Neuron (in vitro differentiated cells): Measurements from ENCODE around the gene SUGP2.

ENCODE experiments used
- H2AFZ ChIP-seq: one replicate; pipeline ENCODE4 v1.6.1; 2013; ENCODE audit warnings: low read depth, mild to moderate bottlenecking, inconsistent platforms, low read length, moderate library complexity
- H3K27me3 ChIP-seq: one replicate; pipeline ENCODE4 v1.6.1; 2013; ENCODE audit warnings: low read length; ENCODE audit not compliant: insufficient read depth
- H3K36me3 ChIP-seq: one replicate; pipeline ENCODE4 v1.6.1; 2013; ENCODE audit warnings: low read length; ENCODE audit not compliant: insufficient read depth
- H3K4me1 ChIP-seq: one replicate; pipeline ENCODE4 v1.6.1; 2013; ENCODE audit warnings: low read length; ENCODE audit not compliant: insufficient read depth
- H3K4me3 ChIP-seq: 2 replicates; pipeline ENCODE4 v1.5.1; 2013; ENCODE audit warnings: mild to moderate bottlenecking, low read length, moderate library complexity
- H3K9me3 ChIP-seq: one replicate; pipeline ENCODE4 v1.6.1; 2013; ENCODE audit warnings: low read length

Gene SUGP2

DNA sequence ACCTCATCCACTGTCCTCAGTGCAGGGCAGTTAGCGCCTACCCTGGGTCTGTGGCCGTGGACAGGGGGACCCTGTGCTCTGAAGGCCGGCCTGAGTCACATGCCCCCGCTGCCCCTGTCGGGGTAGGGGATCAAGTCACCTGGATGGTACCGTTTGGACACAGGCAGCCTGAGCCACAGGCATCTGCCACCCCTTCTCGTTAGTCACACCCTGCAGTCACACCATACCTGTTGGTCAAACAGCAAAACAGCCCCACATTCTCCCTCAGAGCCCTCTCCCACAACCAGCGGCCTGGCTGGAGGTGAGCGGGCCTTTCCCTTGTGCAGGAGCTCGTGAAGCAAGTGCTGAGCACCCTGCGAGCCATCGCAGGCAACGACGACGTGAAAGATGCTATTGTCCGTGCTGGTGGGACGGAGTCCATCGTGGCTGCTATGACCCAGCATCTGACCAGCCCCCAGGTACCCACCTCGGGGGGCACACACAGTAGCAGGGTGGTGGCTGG lies 21.7 kb upstream of the SUGP2 start:
- Histone ChIP-seq H3K4me3 (no peak overlapping the region), H3K9me3 (no peaks in the 10 kb centered on the region), H2AFZ (no peak overlapping the region), H3K4me1 (no peaks in the 10 kb centered on the region), H3K36me3 (peaks cover 62% of the 10 kb centered on the region), H3K27me3 (no peaks in the 10 kb centered on the region)

DNA sequence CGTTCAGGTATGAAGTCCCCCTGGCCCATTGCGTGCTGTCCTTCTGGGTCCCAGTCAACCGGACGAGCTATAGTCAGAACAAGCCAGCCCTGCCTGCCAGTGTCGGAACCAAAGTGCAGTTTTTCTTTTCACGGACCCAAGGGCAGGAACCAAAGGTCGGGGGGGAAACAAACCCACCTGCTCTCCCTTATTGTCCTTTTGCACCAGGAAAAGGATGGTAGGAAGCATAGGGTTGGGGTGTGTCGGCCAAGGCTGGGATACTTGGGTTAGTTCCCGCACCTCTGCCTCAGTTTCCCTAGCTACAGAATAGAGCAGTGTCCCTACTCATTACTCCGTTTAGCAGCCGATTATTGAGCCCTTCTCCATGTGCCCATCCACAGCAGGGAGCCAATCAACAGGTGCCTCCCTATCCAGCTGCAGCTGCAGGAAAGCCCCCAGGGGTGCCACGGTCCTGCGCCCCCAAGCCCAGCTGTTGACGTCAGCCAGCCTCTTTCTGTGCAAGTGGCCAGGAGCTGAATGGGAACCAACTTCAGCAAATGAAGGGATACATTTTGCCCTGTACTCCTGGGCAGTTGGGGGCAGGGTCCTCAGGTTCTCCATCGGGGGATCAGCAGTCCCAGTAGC lies 21.1 kb upstream of the SUGP2 start:
- peaks cover 62% of the 10 kb centered on the region for H3K36me3 ChIP-seq
- H2AFZ ChIP-seq, result no peak overlapping the region
- H3K27me3 ChIP-seq, result no peaks in the 10 kb centered on the region
- no peaks in the 10 kb centered on the region for H3K9me3 ChIP-seq
- H3K4me3 ChIP-seq, result no peak overlapping the region
- H3K4me1 ChIP-seq, result no peaks in the 10 kb centered on the region

GRCh38 chr19:19053508-19054314 lies 20.4 kb upstream of the SUGP2 start:
- Histone ChIP-seq H3K4me3 (no peak overlapping the region), H2AFZ (no peak overlapping the region), H3K36me3 (peaks cover 67% of the 10 kb centered on the region), H3K27me3 (no peaks in the 10 kb centered on the region), H3K4me1 (no peaks in the 10 kb centered on the region), H3K9me3 (no peaks in the 10 kb centered on the region)

GRCh38 chr19:19052921-19053320 lies 19.6 kb upstream of the SUGP2 start:
- H3K4me1 ChIP-seq, result no peaks in the 10 kb centered on the region

GRCh38 chr19:19051478-19052213 lies 18.3 kb upstream of the SUGP2 start:
- H3K4me1 ChIP-seq, result no peaks in the 10 kb centered on the region
- H2AFZ ChIP-seq, result no peak overlapping the region
- peaks cover 64% of the 10 kb centered on the region for H3K36me3 ChIP-seq
- no peaks in the 10 kb centered on the region for H3K27me3 ChIP-seq
- H3K9me3 ChIP-seq, result no peaks in the 10 kb centered on the region
- H3K4me3 ChIP-seq, result no peak overlapping the region

More at GRCh38 chr19:19052921-19053320, 19.6 kb upstream of the SUGP2 start:
- Histone ChIP-seq H2AFZ (no peak overlapping the region), H3K36me3 (peaks cover 68% of the 10 kb centered on the region), H3K4me3 (no peak overlapping the region), H3K9me3 (no peaks in the 10 kb centered on the region), H3K27me3 (no peaks in the 10 kb centered on the region)

- H2AFZ ChIP-seq, result no peak overlapping the region
- no peaks in the 10 kb centered on the region for H3K9me3 ChIP-seq
- H3K4me3 ChIP-seq, result no peak overlapping the region
- H3K36me3 ChIP-seq, result peaks cover 62% of the 10 kb centered on the region
- no peaks in the 10 kb centered on the region for H3K4me1 ChIP-seq
- H3K27me3 ChIP-seq, result no peaks in the 10 kb centered on the region
Observed at GRCh38 chr19:19050731-19051130, 17.4 kb upstream of the SUGP2 start.

GRCh38 chr19:19050104-19050503 lies 16.8 kb upstream of the SUGP2 start:
- Histone ChIP-seq H3K27me3 (no peaks in the 10 kb centered on the region), H2AFZ (no peak overlapping the region), H3K4me3 (no peak overlapping the region), H3K36me3 (peaks cover 57% of the 10 kb centered on the region), H3K9me3 (no peaks in the 10 kb centered on the region), H3K4me1 (no peaks in the 10 kb centered on the region)

DNA sequence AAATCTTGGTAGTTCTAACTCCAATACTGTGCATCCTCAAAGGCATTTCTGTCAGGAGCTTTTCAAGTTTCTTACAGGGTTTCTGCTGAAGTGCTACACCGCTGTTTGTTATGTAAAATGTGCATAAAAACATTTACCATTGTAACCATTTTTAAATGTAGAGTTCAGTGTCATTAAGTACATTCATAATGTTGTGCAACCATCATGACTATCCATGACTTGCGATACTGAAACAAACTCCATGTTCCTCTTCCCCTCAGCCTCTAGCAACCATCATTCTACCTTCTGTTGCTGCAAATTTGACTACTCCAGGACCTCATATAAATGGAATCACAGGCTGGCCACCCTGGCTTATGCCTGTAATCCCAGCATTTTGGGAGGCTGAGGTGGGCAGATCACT lies 16.1 kb upstream of the SUGP2 start:
- Histone ChIP-seq H3K36me3 (peaks cover 53% of the 10 kb centered on the region), H3K27me3 (no peaks in the 10 kb centered on the region), H3K9me3 (no peaks in the 10 kb centered on the region), H3K4me1 (no peaks in the 10 kb centered on the region), H2AFZ (no peak overlapping the region), H3K4me3 (no peak overlapping the region)

GRCh38 chr19:19043881-19044280 lies 10.6 kb upstream of the SUGP2 start:
- Histone ChIP-seq H3K4me1 (no peaks in the 10 kb centered on the region), H3K27me3 (no peaks in the 10 kb centered on the region), H3K4me3 (no peak overlapping the region), H3K36me3 (peaks cover 48% of the 10 kb centered on the region), H2AFZ (no peak overlapping the region), H3K9me3 (no peaks in the 10 kb centered on the region)

- Histone ChIP-seq H3K4me1 (no peaks in the 10 kb centered on the region), H3K4me3 (no peak overlapping the region), H2AFZ (no peak overlapping the region), H3K36me3 (peaks cover 48% of the 10 kb centered on the region), H3K27me3 (no peaks in the 10 kb centered on the region), H3K9me3 (no peaks in the 10 kb centered on the region)
Observed at GRCh38 chr19:19043481-19043880, 10.2 kb upstream of the SUGP2 start.

DNA sequence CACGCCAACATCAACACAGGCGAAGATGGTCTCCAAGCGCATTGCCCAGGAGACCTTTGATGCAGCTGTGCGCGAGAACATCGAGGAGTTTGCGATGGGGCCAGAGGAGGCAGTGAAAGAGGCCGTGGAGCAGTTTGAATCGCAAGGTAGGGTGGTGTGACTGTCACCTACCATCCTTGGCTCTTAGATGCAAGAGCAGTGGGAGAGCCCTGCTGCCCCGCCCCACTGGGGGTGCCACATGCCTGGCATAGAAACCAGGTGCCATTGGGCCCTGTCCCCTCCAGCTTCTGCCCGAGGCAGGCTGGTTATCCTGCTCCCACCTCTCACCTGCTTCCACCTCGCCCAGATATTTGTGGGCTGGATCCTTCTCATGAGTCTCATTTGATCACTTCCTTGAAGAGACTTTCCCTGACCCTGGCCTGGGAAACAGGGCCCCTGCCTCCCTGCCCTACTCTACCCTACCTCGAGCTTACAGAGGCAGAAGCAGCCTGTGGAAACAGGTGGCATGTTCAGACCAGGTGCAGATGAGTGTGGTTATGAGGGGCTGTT lies 9.5 kb upstream of the SUGP2 start:
- no peaks in the 10 kb centered on the region for H3K27me3 ChIP-seq
- H3K4me3 ChIP-seq, result no peak overlapping the region
- H3K9me3 ChIP-seq, result peaks cover 5% of the 10 kb centered on the region
- no peak overlapping the region for H2AFZ ChIP-seq
- H3K4me1 ChIP-seq, result no peaks in the 10 kb centered on the region
- peaks cover 50% of the 10 kb centered on the region for H3K36me3 ChIP-seq

GRCh38 chr19:19040417-19040816 lies 7.1 kb upstream of the SUGP2 start:
- no peaks in the 10 kb centered on the region for H3K27me3 ChIP-seq
- H3K36me3 ChIP-seq, result peaks cover 47% of the 10 kb centered on the region
- H3K9me3 ChIP-seq, result peaks cover 9% of the 10 kb centered on the region
- H2AFZ ChIP-seq, result no peak overlapping the region
- no peaks in the 10 kb centered on the region for H3K4me1 ChIP-seq
- H3K4me3 ChIP-seq, result no peak overlapping the region

DNA sequence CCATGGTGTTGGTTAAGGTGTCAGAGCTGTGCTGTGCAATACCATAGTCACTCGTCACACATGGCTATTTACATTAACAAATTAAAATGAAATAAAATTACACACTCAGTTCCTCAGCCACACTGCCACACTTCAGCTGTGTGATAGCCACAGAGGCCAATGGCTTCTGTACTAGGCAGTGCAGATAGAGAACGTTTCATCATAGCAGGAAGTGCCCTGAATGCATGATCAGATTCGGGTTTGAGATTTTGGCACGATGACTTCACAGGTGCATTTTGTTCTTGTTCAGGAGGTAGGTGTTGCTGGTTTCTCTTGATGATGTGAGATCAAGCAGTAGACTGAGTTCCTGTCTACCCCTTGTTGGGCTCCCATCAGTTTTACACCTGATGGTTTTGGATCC lies 6.6 kb upstream of the SUGP2 start:
- H3K36me3 ChIP-seq, result peaks cover 47% of the 10 kb centered on the region
- no peaks in the 10 kb centered on the region for H3K4me1 ChIP-seq
- H3K9me3 ChIP-seq, result peaks cover 9% of the 10 kb centered on the region
- H3K27me3 ChIP-seq, result no peaks in the 10 kb centered on the region
- no peak overlapping the region for H3K4me3 ChIP-seq
- H2AFZ ChIP-seq, result no peak overlapping the region
